Right lung (tissue), 5 donors: Measurements from ENCODE around the gene PCNX1. TPM values are rescaled to one million over a fixed set of nuclear protein-coding genes. Genes with fewer than 3 reads are reported as not detected.

Source experiments
- DNase-seq, 2 donors: peaks; one replicate each; pipeline ENCODE4 v3.0.0-alpha.2; 2013
- polyA plus RNA-seq, 5 donors: library from polyadenylated mRNA; unstranded; fragments of 120-200 nt; gene quantifications; one replicate each; pipeline versions ENCODE4 v1.2.1 to v1.2.3, GENCODE V29; 2013; ENCODE audit warnings: inconsistent platforms in 1 of 5, low replicate concordance in 1 of 5; ENCODE audit not compliant: insufficient read length in 5 of 5, insufficient read depth in 1 of 5

The PCNX1 gene
- polyA plus RNA-seq, 5 donors, result 26.7 to 45.8 (median 40.3) TPM

DNA sequence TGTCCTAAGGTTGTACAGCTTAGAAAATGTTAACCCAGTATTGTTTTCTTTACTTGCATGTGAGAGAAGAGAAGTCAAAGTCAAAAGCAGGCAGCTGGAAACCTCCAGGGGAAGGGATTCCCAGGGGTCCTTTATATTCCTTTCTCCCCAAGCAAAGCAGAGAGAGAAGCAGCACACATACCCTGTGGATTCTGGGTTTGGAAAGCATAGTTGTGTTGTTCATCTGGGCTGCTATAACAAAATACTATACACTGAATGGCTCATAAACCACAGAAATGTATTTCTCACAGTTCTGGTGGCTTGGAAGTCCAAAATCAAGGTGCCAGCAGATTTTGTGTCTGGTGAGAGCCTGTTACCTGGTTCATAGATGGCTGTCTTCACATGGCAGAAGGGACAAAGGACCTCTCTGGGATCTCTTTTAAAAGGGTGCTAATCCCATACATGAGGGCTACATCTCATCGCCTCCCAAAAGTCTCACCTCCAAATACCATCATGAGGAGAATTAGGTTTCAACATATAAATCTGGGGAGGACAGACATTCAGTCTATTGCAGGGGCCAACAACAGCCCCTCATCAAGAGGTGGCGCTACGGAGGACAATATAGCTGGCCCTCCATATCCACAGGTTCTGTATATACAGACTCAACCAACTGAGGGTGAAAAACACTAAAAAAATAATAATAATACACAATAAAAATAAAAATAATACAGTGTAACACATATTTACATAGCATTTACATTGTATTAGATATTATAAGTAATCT is 19.3 kb upstream of the PCNX1 start:
- no peak for DNase-seq

DNA sequence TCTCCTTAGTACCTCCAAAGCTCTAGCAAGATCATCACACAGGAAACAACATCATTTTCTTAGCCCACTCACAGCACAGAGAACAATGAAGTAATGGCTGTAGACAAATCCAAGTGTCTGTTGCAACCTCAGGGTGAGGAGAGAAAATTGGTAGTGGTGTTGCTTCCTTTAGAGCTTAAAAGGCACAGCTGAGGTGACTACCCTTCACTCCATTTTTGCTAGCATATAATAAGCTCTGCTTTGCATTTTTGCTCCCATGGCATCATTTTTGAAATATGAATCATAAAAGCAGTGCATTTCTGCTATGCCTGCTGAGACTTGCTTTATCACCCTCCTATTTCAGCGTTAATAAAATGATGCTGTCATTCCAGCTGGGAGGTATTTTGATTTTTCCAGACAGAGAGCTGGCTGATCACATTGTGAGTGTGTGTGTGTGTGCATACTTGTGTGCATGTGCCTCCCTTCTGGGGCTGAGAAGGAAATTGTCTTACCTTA is 18.5 kb upstream of the PCNX1 start:
- no peak for DNase-seq

DNA sequence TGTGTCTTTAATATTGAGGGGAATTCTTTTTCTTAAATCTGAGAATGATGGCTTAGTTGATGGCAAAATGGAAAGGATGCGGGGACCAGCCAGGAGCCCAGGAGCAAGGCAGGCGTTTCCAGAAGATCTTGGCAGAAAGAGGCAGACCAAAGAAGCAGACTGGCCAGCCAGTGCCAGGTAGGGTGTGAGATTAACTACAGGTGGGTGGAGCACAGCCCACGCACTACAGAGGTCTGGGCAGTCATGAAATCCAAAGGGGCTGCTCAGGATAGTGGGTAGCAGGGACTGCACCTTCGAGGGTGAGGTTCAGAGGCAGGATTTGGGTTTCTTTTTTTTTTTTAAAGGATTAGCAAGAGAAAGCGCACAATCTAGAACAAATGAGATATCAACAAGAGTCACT is 17.7 kb upstream of the PCNX1 start:
- DNase-seq, result no peak

DNA sequence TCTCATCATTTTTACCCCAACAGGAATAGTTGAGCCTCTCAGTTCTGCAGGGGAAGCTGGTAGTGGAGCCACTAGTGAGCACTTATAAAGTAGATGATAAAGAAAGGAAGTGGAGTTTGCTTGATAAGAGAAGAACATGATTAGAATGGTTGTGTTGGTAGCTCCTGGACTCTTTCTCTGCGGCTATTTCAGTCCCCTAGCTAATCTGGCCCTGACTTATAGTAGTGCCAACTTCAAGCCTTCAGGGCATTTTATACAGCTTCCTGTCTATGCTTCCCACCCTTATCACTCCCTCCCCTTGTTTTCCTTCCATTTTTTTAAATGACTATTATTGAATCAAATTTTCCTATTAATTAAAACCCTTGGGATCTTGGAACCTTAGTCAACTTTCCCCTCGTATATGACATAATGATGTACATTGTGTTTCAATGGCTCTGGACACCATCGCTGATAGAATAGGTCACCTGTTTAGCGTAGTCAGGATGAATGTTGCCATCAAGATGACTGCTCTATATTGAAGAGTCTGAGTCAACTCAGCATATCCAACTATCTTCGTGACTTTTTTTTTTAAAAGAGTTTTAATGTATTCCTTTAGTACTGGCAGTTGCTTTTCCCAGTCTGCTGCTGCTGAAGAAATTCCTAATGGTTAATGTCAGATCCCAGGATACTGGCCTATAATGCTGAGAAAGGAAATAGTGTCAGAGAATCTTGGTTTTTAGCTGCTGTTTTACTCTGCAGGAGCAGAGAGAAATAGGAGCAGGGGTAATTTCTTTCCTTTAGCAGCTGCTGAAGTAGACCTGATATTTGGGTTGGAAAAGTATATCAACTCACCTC is 16.2 kb upstream of the PCNX1 start:
- DNase-seq, result no peak

DNA sequence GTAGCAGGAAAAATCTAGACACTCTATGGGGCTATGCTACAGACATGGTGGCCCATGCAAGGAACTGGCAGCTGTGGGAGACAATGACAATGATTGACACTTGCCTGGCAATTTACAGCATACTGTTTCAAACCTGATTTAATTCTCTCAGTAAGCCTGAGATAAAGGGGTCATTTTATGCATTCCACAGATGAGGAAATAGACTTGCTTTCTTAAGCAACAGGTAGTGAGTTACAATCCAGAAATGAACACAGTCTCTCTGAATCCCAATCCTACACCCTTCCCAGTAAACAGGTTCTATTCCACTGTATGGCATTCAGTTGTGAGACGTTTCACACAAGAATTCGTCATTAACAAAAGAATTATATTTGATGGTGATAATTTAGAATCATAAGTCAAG is 15.5 kb upstream of the PCNX1 start:
- DNase-seq, result no peak

DNA sequence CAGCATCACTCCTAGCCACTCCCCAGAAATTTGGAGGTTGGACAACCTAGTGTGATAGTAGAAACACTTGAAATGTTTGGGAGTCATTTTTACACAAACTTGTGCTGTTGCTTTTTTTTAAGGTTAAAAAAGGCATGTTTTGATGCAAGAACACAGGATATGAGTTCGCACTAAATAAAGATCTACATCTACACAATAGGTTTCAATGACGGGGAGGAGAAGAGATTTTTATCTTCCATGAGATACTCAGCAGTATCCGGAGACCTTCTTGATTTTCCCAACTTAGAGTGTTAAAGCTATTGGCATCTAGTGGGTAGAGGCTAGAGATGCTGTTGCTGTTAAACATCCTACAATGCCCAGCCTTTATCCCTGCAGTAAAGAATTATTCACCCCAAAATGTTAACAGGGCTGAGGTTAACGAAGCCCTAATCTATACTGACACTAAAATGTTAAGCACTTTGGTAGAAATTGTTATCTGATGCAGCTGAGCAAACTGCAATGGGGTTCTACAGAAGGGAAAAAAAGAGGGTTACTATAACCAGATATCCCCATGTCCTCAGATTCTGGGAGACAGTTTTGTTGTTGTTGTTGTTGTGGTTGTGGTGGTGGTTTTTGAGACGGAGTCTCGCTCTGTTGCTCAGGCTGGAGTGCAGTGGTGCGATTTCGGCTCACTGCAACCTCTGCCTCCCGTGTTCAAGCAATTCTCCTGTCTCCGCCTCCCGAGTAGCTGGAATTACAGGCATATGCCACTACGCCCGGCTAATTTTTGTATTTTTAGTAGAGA is 14.0 kb upstream of the PCNX1 start:
- DNase-seq, result no peak

DNA sequence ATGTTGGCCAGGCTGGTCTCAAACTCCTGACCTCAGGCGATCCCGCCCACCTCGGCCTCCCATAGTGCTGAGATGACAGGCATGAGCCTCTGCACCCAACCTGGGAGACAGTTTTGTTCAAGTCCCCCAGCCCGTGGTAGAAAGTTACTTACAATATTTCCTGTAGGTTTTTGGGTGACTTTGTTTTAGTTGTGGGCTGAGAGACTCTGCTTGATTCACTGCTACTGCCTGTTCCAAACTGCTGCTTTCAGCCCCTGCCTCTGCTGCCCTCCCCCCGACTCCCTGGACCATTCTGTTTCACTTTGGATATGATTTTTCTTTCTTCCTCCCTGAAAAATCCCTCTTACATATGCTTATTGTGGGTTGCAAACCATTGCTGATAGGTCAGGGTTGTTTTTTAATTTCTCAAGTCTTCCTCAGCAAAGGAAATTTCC is 13.4 kb upstream of the PCNX1 start:
- no peak for DNase-seq

DNA sequence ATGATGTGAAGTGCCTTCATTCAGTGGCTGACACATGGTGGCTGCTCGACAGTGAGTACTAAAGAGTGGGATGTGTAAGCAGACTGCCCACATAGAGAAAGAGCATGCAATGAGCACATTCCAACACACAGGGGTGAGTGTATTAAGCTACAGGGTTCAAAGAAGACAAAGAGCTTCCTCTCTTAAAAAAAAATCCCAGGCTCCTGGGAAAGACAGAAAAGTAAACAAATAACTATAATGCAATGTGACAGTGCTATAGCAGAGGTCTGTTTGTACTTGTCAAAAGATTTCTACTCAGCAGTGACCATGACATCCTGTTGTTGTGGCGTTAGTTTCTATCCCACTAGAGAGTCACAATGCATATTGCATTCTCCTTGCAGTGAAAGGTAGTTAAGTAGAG is 12.4 kb upstream of the PCNX1 start:
- no peak for DNase-seq

DNA sequence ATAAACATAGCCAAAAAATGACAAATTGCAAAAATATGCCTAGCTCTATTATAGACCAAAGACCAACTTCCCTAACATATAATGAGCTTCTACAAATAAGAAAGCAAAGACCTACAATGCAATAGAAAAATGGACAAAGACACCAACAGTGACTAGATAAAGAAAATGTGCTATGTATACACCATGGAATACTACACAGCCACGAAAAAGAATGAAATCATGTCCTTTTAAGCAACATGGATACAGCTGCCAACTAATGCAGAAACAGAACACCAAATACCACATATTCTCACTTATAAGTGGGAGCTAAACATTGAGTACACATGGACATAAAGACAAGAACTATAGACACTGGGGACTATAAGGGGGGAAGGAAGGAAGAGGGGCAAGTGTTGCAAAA is 10.9 kb upstream of the PCNX1 start:
- DNase-seq, result no peak

DNA sequence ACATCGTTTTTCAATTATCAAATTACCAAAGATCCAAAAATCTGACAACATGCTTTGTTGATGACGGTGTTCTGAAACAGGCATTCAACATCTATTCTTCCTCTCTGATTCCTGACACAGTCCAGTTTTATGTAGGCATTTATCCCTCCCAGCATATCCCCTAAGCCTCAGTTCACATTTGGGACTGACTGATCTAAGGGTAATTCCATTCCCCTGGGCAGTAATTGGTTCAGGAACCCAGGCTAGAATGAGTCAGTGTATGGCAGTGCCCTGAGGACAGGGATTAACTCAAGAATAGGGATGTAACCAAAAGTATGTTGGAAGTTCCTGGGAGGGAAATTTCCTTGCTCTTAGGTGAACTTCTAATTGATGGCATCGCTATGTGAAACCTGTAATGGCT is 10.3 kb upstream of the PCNX1 start:
- no peak for DNase-seq

DNA sequence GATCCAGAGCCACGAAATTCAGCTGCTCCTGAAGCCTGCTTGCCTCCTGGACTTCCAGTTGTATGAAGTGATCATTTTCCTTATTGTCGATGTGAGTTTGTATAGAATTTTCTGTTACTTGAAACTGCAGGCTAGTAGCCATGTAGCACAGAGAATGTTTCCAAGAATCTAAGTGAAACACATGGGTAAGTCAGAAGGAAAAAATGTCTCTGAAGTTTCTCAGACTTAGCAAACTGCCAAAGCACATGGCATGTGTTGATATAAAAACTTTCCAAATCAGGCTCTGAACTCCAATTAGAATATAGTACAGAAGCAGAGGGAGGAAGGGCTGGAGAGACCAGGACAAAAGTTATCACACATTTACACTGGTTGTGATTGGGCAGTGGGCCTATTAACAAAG is 9.8 kb upstream of the PCNX1 start:
- peak in 1 of 2 donors; percentile 45 for DNase-seq

DNA sequence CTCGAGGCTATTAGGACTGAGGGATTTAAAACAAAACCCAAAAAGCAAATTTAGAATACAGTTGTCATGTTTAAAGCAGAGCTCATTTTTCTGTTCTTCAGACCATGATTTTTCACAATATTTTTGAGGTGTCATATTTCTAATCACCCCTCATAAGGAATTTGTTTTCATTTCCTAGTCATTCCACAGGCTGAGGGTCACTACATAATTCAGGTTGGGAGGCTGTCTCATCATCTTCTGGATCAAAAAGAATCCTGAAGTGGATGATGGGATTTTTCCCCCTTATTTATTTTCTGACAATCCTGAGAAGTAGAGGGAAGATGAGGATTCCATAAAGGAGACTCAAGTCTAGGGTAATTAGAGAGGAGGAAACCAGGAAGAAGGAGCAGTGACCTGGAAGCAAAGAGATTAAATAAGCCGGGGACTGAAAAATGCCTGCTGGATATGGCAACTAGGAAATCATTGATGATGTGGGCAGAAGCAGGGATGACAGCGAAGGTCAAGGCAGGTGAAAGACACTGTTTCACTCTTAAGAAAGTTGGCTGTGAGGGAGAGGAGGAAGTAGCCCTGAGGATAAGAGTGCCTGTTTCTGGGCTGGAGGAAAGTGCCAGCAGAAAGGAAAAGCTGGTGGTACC is 9.0 kb upstream of the PCNX1 start:
- DNase-seq, result no peak

DNA sequence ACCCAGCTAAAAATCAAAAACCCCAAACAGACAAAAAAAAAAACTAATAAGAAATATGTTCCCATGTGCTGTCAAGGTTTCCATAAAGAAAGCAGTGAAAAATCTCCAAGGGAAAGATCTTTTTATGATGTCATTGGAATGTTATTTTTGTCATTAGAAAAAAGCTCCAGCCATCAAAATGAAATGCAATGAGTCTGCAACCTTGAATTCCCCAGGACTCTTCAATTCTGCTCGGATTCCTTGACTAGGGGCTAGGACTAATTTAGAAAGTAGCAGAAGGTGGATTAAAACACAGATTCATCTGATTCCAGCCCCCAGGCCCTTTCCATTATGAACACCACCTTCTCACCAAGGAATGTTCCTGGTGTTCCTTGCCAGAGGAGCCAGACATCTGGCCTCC is 6.0 kb upstream of the PCNX1 start:
- no peak for DNase-seq

DNA sequence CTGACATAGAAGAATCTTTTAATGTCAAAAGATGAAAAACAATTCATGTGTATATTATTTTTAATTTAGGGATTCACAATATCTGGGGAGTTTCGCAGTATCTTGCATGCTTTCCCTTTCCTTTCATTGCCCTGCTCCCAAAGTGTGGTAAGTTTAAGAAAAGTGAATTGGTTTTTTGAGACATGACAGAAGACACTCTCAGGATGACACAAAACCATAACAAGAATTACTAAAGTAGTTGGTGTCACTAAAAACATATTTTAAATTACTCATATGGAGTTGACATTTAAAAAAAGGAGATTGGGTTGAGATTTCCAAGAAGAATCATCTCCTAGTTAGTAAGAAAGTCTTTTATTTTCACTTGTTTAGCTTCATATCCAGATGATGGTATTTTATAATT is 5.1 kb upstream of the PCNX1 start:
- DNase-seq, result no peak

DNA sequence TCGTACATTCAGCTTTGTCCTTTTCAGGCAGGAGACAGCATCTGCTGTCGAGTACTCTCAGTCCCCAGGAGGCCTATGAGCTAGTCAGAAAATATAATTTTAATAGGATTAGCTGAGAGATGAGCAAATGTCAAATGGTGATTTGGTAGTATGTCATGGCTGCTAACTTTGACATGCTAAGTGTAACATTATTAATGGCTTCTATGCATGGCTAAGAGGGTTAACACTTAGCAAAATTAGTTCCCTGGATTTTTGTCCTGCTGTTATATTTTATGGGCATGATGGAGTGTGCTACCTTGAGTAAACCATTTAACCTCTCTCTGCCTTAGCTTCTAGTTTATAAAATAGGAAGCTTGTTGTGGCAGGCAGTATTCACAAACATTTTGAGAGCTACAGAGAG is 2.9 kb upstream of the PCNX1 start:
- no peak for DNase-seq

DNA sequence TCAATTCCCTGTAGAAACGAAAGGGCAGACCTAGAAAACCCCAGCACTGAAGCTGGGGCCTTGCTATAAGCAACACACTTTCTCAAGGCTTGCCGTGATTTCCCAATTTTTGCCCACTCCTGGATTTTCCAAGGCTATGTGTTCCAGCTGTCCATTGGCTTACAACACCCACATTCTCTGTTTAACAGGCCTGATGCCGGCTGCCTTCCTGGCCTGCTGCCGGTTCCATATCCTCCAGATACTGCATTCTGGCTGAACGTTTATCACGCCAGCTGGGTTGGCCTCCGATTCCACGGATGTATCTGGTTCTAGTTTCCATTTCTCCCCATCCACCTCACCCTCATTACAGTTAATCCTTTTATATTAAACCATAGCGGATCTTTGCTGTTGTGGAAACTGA is 2.0 kb upstream of the PCNX1 start:
- peak; percentile 84 to 89 for DNase-seq

DNA sequence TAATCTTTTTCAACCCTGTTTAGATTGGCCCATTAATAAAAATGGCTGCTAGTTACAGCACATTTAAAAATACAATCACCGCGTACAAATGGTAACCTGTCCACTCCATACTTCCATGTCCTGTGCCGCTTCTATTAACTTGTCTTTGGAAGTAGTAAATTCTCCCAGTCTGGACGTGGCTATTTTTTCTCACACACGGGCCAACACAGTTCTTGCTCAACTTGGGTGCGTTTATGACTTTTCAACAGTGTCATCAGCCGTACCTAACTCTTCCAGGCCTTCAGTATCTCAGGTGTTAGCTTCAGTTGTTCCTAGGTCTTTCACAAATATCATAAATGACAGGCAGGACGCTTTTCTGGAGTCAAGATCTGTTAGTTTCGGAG is 475 bp upstream of the PCNX1 start:
- peak in 1 of 2 donors; percentile 30 for DNase-seq

DNA sequence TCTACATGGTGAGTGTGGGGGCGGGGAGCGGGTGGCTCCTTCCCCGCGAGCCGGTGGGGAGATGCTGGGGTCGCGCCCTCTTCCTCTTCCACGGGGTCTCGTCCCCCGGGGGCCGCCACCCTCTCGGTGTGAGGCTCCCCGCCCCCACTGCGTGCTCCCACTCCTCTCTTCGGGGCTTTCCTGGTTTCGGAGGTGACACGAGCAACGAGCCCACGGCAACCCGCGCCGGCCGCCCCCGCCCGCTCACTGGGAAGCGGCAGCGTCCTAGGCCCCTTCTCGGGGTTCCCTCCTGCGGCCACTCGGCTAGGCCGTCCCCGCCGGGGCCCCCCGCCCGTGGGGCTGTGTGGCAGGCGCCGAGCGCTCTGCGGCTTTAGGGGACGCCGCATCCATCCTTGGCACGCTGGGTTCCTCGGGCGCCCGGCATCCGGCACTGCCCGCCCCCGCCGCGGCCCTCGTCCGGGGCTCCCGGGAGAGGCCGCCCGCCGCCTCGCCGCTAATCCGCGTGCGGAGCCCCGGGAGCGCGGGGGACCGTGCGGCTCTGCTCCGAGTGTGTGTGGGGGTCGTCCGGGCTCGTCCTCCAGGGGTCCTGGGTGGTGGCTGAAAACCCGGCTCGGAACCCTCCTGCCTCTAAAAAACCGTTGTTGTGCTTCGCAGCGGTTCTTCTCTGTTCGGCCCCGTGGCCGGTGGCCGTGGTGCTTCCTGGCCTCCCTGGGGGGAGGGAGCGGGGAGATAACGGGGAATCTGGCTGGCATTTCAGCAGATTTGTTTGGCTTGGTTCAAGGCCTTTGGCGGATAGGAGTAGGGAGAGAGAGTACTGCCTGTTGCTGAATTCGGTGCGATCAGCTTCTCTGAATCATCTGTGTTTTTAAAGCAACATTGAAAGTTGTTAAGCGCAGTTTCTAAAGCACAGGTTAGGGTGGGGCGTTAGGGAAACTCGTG is 1.0 kb downstream of the PCNX1 start:
- peak; percentile 29 to 55 for DNase-seq

DNA sequence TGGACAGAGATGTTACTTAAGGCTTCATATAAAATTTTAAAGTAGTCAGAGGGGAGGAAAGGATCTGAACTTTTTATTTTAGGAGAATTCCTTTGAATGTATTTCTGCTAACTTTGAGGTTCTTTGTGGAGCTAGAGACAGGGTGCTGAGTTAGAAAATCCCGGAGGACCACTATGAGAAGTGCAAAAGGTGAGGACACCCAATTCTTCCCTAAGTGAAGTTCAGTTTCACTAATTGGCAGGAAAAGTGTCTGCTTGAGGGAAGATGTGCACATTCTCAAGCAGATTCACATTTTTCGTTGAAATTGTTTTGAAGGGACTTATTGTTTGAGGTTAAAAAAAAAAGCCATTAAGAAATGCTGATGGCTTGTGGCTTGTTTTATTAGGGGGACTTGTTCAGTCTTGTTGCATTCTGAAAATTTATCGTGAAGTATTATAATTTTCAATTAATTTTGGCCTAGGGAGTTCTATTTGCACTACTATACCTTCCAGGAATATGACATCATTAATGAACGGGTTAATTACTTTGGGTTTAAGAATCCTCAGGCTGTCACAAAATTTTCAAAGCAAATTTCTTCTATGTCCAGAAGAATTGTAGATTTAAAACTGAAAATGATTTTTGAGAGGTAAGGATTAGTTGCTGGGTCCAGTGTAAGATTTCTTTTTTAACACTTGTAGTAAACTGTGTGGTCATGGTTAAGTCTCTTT is 1.8 kb downstream of the PCNX1 start:
- no peak for DNase-seq
